Thyroid gland (tissue), 4 donors: ENCODE measurements around the gene KLK14.

Source experiments
- POLR2A ChIP-seq, 2 donors: fragments of 450-650 bp; IDR thresholded peaks; one replicate each; pipeline ENCODE4 v1.6.1; 2017; ENCODE audit warnings: antibody characterized with exemption in 2 of 2, mild to moderate bottlenecking in 2 of 2, moderate library complexity in 1 of 2
- TF ChIP-seq, protein P1 (sequence below), 6 experiments: fragments of 200-600 bp in 3 of 6; fragments of 450-650 bp in 3 of 6; sonication (generic) in 3 of 6; IDR thresholded peaks; one replicate each; pipeline ENCODE4 v1.5.1; 2016 to 2019; ENCODE audit warnings: antibody characterized with exemption in 6 of 6, mild to moderate bottlenecking in 2 of 6, inconsistent platforms in 1 of 6, moderate library complexity in 1 of 6

DNA sequence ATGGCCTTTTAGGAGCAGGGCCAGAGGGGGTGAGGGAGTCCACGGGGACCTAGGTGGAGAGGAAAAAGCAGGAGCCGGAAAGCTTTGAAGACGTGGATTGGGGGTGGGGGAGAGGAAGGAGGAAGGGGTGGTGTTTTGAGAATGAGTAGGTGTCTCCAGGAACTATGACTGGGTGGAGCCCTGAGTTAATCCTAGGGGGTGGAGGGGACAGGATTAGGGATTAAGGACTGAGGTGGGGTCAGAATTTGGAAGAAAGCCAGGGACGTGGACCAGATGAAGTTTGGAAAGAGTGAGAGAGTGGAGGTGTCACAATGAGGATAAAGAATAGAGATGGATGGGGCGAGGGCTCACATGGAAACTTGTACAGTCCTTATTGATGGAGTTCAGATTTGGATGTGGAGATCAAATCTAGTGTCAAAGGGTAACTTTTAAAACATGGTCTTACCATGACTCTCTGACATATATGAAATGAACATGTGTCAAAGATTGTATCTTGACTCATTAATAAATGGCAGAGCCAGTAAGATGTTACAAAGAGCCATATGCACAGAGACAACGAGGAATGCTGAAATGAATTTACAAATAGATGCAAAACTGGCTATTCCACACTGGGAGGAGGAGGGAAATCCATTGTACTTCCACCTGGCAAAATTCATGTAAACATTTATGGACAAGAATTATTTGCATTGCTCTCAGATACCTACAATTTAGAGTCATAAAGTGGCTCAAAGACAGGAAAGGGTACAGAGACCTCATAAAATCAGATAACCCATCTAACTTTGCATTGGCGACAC lies 16.1 kb downstream of the KLK14 start:
- TF ChIP-seq, protein P1, sequence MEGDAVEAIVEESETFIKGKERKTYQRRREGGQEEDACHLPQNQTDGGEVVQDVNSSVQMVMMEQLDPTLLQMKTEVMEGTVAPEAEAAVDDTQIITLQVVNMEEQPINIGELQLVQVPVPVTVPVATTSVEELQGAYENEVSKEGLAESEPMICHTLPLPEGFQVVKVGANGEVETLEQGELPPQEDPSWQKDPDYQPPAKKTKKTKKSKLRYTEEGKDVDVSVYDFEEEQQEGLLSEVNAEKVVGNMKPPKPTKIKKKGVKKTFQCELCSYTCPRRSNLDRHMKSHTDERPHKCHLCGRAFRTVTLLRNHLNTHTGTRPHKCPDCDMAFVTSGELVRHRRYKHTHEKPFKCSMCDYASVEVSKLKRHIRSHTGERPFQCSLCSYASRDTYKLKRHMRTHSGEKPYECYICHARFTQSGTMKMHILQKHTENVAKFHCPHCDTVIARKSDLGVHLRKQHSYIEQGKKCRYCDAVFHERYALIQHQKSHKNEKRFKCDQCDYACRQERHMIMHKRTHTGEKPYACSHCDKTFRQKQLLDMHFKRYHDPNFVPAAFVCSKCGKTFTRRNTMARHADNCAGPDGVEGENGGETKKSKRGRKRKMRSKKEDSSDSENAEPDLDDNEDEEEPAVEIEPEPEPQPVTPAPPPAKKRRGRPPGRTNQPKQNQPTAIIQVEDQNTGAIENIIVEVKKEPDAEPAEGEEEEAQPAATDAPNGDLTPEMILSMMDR (IDR thresholded peaks at IDR 0.05): no peak
- no peak for TF ChIP-seq POLR2A (IDR thresholded peaks at IDR 0.05)
